ENCODE data around the gene NPLOC4. TPM values are rescaled to one million over a fixed set of nuclear protein-coding genes. Genes with fewer than 3 reads are reported as not detected.

Gene NPLOC4
- total RNA-seq, 1 donor from 2014 or later: 44.1 TPM

DNA sequence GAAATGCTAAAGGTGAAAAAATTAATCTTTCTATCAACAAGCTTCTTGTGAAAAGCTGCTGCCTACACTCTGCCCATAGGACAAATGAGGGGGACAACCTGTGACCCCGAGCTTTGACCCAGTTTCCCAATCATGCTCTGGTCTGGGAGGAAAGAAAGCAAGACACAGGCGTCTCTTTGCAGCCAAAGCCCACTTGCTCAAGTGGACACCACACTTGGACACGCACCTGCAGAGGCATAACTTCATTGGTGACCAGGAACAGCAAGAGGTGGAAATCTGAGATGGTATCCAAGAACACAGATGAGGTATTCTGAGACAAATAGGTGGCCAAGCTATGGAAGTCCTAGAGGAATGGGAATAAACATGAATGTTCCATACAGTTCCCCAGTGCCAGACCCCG, 69.7 kb downstream of the NPLOC4 start:
- Mint-ChIP-seq H3K36me3 (peaks cover 9% of the 10 kb centered on the region), H3K9me3 (no peaks in the 10 kb centered on the region), H3K4me3 (no peak overlapping the region), H3K27ac (no peak overlapping the region), H3K27me3 (ENCODE audit: insufficient read depth, low read depth) (no peaks in the 10 kb centered on the region), H3K4me1 (no peaks in the 10 kb centered on the region)
- Histone ChIP-seq H4K20me1 (ENCODE audit: low read depth) (no peaks in the 10 kb centered on the region), H3K4me1 (no peaks in the 10 kb centered on the region), H3K27ac (no peak overlapping the region), H3F3A (ENCODE audit: low read depth) (no peaks in the 10 kb centered on the region), H3K79me2 (ENCODE audit: low read depth) (no peaks in the 10 kb centered on the region), H2AFZ (replicated peaks) (no peak overlapping the region), H3K4me2 (no peak overlapping the region), H3K36me3 (no peaks in the 10 kb centered on the region), H3K27me3 (no peaks in the 10 kb centered on the region), H3K4me3 (no peak overlapping the region), H3K9ac (no peak overlapping the region), H3K9me3 (ENCODE audit: low read depth) (no peaks in the 10 kb centered on the region)
- TF ChIP-seq, protein P1, sequence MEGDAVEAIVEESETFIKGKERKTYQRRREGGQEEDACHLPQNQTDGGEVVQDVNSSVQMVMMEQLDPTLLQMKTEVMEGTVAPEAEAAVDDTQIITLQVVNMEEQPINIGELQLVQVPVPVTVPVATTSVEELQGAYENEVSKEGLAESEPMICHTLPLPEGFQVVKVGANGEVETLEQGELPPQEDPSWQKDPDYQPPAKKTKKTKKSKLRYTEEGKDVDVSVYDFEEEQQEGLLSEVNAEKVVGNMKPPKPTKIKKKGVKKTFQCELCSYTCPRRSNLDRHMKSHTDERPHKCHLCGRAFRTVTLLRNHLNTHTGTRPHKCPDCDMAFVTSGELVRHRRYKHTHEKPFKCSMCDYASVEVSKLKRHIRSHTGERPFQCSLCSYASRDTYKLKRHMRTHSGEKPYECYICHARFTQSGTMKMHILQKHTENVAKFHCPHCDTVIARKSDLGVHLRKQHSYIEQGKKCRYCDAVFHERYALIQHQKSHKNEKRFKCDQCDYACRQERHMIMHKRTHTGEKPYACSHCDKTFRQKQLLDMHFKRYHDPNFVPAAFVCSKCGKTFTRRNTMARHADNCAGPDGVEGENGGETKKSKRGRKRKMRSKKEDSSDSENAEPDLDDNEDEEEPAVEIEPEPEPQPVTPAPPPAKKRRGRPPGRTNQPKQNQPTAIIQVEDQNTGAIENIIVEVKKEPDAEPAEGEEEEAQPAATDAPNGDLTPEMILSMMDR (IDR thresholded peaks at IDR 0.05): no peak
- TF ChIP-seq EZH2 (IDR thresholded peaks at IDR 0.05): no peak
- no peak for TF ChIP-seq EZH2phosphoT487 (IDR thresholded peaks at IDR 0.05)
- DNase-seq (ENCODE audit: low spot score): no peak

DNA sequence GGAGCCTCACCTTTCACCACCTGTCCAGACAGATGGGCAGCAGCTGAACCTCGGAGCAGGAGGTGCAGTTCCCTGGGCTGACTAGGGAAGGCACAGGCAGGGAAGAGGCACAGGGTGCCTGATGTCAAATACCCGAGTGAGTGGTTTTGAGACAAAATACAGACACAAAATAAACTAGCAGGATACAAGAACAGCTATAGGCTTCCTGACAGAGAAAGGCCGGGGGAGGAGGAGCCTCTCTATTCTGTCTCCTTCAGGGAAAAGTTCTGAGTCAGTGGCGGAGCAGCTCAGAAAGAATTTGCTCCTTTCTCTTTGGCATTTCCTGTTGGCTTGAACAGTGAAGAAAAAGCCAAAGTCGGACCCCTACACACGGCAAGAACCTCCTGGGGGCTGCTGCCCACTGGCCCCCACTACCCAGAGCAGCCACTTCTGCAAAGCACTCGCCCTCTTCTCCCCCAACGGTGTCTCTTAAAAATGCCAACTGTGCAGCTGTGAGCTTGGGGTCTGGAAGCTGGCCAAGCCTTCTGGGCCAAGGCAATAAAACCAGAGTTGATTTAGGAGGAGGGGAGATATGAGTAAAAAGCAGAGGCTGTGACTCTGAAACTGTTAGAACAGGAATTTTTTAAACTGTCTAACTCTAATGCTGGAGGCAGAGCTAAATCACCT, 70.3 kb downstream of the NPLOC4 start:
- Histone ChIP-seq H3K4me3 (no peak overlapping the region), H2AFZ (replicated peaks) (no peak overlapping the region), H3K27me3 (no peaks in the 10 kb centered on the region), H3F3A (ENCODE audit: low read depth) (no peaks in the 10 kb centered on the region), H3K4me1 (no peaks in the 10 kb centered on the region), H3K79me2 (ENCODE audit: low read depth) (no peaks in the 10 kb centered on the region), H4K20me1 (ENCODE audit: low read depth) (no peaks in the 10 kb centered on the region), H3K27ac (no peak overlapping the region), H3K9ac (no peak overlapping the region), H3K36me3 (no peaks in the 10 kb centered on the region), H3K4me2 (no peak overlapping the region), H3K9me3 (ENCODE audit: low read depth) (no peaks in the 10 kb centered on the region)
- Mint-ChIP-seq H3K4me3 (no peak overlapping the region), H3K36me3 (peaks cover 9% of the 10 kb centered on the region), H3K4me1 (no peaks in the 10 kb centered on the region), H3K27ac (no peak overlapping the region), H3K9me3 (no peaks in the 10 kb centered on the region), H3K27me3 (ENCODE audit: insufficient read depth, low read depth) (no peaks in the 10 kb centered on the region)
- DNase-seq (ENCODE audit: low spot score): no peak
- TF ChIP-seq EZH2phosphoT487 (IDR thresholded peaks at IDR 0.05): no peak
- TF ChIP-seq, protein P1 (IDR thresholded peaks at IDR 0.05): no peak
- TF ChIP-seq EZH2 (IDR thresholded peaks at IDR 0.05): no peak

DNA sequence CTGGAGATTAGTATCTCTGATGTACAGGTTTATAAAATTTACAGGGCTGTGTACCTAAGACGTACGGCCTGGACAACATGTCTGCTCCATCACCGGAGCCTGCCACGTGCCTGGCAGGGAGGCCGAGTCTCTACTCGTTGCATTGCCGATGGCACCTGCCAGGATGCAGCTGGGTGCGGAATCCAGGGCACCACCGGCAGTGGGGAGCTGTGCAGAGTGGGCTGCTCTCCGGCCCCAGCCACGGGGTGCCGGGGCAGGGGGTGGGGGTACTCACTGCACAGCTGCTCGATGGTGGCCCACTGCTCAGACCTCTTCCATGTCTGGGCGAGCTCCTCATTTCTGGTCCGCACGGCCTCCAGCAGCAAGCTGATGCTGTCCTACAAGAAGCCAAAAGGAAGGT, 71.7 kb downstream of the NPLOC4 start:
- no peak for DNase-seq (ENCODE audit: low spot score)
- H3K27ac ChIP-seq: no peak overlapping the region
- no peaks in the 10 kb centered on the region for H3K9me3 ChIP-seq (ENCODE audit: low read depth)
- H2AFZ ChIP-seq (replicated peaks): no peak overlapping the region
- H3K9ac ChIP-seq: no peak overlapping the region
- no peaks in the 10 kb centered on the region for H3F3A ChIP-seq (ENCODE audit: low read depth)
- no peak overlapping the region for H3K4me3 Mint-ChIP-seq
- no peak overlapping the region for H3K4me3 ChIP-seq
- no peaks in the 10 kb centered on the region for H3K4me1 ChIP-seq
- no peaks in the 10 kb centered on the region for H3K79me2 ChIP-seq (ENCODE audit: low read depth)
- peaks cover 12% of the 10 kb centered on the region for H3K36me3 Mint-ChIP-seq
- H3K9me3 Mint-ChIP-seq: no peaks in the 10 kb centered on the region
- peak overlapping the region; percentile 29 for H3K27ac Mint-ChIP-seq
- no peaks in the 10 kb centered on the region for H3K4me1 Mint-ChIP-seq
- no peaks in the 10 kb centered on the region for H3K27me3 Mint-ChIP-seq (ENCODE audit: insufficient read depth, low read depth)
- TF ChIP-seq, protein P1 (IDR thresholded peaks at IDR 0.05): no peak
- TF ChIP-seq EZH2phosphoT487 (IDR thresholded peaks at IDR 0.05) (no peak), EZH2 (IDR thresholded peaks at IDR 0.05) (no peak)
- H3K36me3 ChIP-seq: no peaks in the 10 kb centered on the region
- H4K20me1 ChIP-seq (ENCODE audit: low read depth): no peaks in the 10 kb centered on the region
- no peaks in the 10 kb centered on the region for H3K27me3 ChIP-seq
- H3K4me2 ChIP-seq: no peak overlapping the region

Measured in neural progenitor cell (in vitro differentiated cells).